Activated naive CD4-positive, alpha-beta T cell treated with anti-CD3 and anti-CD28 coated beads, Interleukin-2, amount 50 U/mL, for 72 hours (primary cell): ENCODE data around the gene PTPN22. TPM values are rescaled to one million over a fixed set of nuclear protein-coding genes. Genes with fewer than 3 reads are reported as not detected.

Experiments used
- ATAC-seq, 2 donors: fragments of 150-1000 bp; cut with Tn5 transposase; 2 replicates each; pipeline ENCODE4 v1.10.0; 2021; ENCODE audit warnings: mild to moderate bottlenecking in 2 of 2, moderate library complexity in 2 of 2
- DNase-seq, 2 donors: peaks; one replicate each; pipeline ENCODE4 v3.0.0; 2021 to 2022; ENCODE audit warnings: low spot score in 2 of 2
- H3K27ac Mint-ChIP-seq, 2 donors: one replicate each; pipeline ENCODE4 v1.8.0; 2022; ENCODE audit warnings: mild to moderate bottlenecking in 2 of 2, mixed read lengths in 2 of 2
- H3K36me3 Mint-ChIP-seq, 2 donors: one replicate each; pipeline ENCODE4 v1.8.0; 2022; ENCODE audit warnings: mixed read lengths in 2 of 2
- H3K9me3 Mint-ChIP-seq, 2 donors: one replicate each; pipeline ENCODE4 v1.8.0; 2022; ENCODE audit warnings: mixed read lengths in 2 of 2
- total RNA-seq, 2 donors: library from RNA; stranded (reverse); gene quantifications; one replicate each; pipeline ENCODE4 v1.2.3, GENCODE V29; 2022

Gene PTPN22
- total RNA-seq, 2 donors from 2014 or later = 54.4 to 55.3 TPM

DNA sequence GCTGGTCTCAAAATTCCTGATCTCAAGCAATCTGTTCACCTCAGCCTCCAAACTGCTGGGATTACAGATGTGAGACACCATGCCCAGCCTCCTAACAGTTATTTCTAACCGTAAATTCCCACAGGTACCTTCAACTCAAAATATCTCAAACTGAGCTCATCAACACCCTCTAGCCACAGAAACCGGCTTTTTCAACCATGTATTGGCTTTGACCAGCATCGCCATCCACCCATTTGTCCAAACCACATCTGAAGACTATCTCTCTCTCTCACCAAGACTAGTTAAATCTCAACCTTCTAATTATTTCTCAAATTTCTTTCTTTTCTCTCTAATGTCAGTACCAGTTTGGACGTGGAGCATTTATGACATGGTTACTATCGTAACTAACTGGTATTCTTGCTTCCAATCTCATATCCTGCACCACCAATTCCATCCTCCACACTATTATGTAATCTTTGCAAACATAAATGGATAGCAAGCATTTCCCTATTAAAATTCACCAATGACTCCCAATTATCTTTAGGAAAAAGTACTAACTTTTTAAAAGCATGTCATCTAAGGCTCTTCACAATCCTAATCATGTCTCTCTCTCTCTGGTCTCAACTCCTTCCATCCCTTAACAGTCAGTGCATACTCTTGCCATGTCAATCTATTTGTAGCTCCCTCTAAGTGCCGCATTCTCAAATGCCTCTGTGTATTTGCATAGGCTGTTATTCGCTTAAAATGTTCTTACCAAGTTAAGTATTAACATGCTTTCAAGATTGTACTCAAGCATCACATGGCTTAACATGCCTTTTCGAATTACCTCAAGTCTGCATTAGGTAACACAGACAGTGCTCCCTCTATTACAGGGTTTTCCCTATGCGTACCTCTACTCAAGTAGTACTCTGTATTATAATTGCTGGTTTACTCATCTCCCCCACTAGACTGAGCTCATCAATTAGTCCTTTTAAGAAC is 77.4 kb downstream of the PTPN22 start:
- no peak for DNase-seq

DNA sequence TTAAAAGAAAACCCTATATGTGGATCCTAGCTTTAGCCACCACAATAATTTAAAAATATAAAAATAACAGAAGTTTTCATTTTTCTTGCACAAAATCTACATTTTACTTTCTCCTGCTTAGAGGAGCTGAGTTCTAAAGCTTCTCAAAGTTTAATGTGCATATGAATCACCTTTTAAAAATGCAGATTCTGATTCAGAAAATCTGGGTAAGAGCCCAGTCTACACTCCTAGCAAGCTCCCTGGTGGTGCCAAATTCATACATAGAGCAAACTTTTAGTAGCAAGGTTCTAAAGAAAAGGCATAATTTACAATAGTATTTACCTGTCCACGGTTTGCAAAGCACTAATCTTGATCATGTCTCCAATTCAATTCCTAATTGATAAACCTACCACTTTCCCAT is 78.5 kb downstream of the PTPN22 start:
- peaks cover 4 to 44% of the 10 kb centered on the region in 2 donors for H3K36me3 Mint-ChIP-seq
- ATAC-seq = no peak
- peaks cover 0 to 6% of the 10 kb centered on the region in 2 donors for H3K9me3 Mint-ChIP-seq
- H3K27ac Mint-ChIP-seq = no peak overlapping the region
- no peak for DNase-seq

More for the DNA sequence above, 77.4 kb downstream of the PTPN22 start:
- H3K9me3 Mint-ChIP-seq = peaks cover 0 to 6% of the 10 kb centered on the region in 2 donors
- ATAC-seq = no peak
- H3K27ac Mint-ChIP-seq = peak overlapping the region in 1 of 2 donors; percentile 31
- H3K36me3 Mint-ChIP-seq = peaks cover 4 to 32% of the 10 kb centered on the region in 2 donors

DNA sequence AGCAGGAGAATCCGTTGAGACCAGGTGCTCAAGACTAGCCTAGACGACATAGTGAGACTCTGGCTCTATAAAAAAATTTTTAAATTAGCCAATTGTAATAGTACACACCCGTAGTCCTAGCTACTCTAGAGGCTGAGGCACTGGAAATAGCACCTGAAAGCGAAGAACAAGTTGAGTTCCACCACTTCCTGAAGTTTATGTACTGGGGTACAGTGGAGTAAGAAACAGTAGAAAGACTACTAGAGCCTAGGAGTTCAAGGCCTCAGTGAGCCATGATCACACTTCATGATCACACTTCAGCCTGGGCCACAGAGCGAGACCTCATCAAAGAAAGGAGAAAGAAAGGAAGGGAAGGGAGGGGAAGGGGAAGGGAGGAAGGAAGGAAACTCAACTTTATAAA is 79.0 kb downstream of the PTPN22 start:
- Mint-ChIP-seq H3K9me3 (peaks cover 0 to 6% of the 10 kb centered on the region in 2 donors), H3K27ac (peak overlapping the region in 1 of 2 donors; percentile 18), H3K36me3 (peaks cover 4 to 42% of the 10 kb centered on the region in 2 donors)
- DNase-seq (no peak), ATAC-seq (peak; percentile 58 to 68)

DNA sequence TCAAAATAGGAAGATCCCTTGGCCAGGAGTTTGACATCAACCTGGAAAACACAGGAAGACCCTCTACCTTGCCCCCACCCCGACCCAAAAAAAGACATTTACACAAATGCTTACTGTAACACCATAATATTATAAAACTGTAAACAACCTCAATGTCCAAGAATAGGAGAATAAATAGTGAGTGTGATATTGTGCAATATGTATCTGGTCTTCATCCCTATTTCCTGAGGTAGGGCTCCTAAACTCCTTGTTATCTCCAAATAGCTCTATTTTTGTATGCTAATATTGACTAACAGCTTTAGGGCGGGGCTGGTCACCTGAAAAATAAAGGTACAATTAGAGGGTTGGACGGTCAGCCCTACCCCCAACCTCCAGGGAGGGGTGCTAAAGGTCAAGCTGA is 82.7 kb downstream of the PTPN22 start:
- no peak for DNase-seq
- Mint-ChIP-seq H3K36me3 (peaks cover 4 to 42% of the 10 kb centered on the region in 2 donors), H3K27ac (no peak overlapping the region), H3K9me3 (no peaks in the 10 kb centered on the region)
- no peak for ATAC-seq

- peak in 1 of 2 donors; percentile 20 for ATAC-seq
- peak overlapping the region; percentile 66 to 67 for H3K27ac Mint-ChIP-seq
Measured at GRCh38 chr1:113787663-113788062, 83.8 kb downstream of the PTPN22 start.

DNA sequence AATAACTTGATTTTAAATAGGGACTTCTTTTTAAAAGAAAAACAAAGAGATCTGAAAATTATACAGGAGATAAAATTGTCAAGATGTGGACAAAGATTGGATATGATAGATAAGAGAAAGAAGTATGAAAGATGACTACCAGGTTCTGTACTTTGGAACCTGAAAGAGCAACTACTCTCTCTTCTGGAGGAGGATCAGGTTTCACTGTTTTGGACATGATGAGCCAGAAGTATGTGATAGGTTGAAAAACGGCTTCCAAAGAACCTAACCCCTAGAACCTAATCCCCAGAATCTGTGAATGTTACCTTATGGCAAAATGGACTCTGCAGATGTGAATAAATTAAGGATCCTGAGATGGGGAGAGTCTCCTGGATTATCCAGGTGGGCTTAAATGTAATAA is 85.4 kb downstream of the PTPN22 start:
- peak overlapping the region in 1 of 2 donors; percentile 26 for H3K27ac Mint-ChIP-seq
- peaks cover 4 to 34% of the 10 kb centered on the region in 2 donors for H3K36me3 Mint-ChIP-seq

More at GRCh38 chr1:113787663-113788062, 83.8 kb downstream of the PTPN22 start:
- DNase-seq = no peak
- Mint-ChIP-seq H3K9me3 (no peaks in the 10 kb centered on the region), H3K36me3 (peaks cover 4 to 39% of the 10 kb centered on the region in 2 donors)

GRCh38 chr1:113784104-113784779 is 87.3 kb downstream of the PTPN22 start:
- DNase-seq (peak in 1 of 2 donors; percentile 27), ATAC-seq (peak; percentile 66 to 81)
- Mint-ChIP-seq H3K36me3 (peaks cover 0 to 30% of the 10 kb centered on the region in 2 donors), H3K27ac (peak overlapping the region in 1 of 2 donors; percentile 99), H3K9me3 (no peaks in the 10 kb centered on the region)

More for the DNA sequence above, 85.4 kb downstream of the PTPN22 start:
- ATAC-seq = no peak
- no peak for DNase-seq
- no peaks in the 10 kb centered on the region for H3K9me3 Mint-ChIP-seq

DNA sequence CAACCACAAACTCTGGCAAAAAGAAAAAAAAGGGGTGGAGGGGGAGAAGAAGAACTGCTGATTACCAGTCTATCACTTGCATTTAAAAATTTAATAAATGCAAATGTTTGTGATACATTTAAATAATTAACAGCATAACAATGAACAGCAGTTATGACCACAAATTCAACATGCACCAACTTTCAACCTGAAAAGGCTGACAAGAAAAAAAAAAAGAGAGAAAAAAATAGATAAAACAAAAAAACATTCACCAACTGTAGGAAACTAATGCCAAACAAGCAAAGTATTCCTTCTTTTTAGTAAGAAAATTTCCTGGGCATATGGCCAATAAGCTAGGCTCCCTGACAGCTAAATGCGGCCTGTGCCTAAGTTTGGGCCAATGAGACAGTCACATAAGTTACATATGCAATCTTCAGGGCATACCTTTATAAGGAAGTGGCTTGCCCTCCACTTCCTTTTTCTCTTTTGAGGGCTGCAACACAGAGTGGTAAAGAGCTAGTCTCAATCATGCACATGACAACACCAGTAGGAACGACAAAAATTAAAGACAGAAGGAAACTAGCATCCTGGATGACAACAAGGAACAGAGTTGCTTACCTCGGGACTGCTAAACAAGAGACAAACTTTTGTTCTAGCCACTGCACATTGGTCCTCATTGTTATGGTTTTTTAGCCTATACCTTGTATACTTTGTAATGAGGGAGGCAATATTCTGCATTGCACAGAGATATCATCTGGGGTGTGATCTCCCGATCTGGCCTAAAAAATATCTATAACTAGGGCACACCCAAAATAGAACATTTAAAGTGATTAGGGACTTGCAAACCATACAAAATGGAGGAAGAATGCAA is 88.0 kb downstream of the PTPN22 start:
- ATAC-seq (peak; percentile 76 to 90), DNase-seq (peak in 1 of 2 donors; percentile 25)
- Mint-ChIP-seq H3K27ac (peak overlapping the region in 1 of 2 donors; percentile 99), H3K36me3 (peaks cover 0 to 30% of the 10 kb centered on the region in 2 donors), H3K9me3 (peaks cover 0 to 4% of the 10 kb centered on the region in 2 donors)

- Mint-ChIP-seq H3K36me3 (peaks cover 0 to 25% of the 10 kb centered on the region in 2 donors), H3K27ac (no peak overlapping the region), H3K9me3 (peaks cover 0 to 5% of the 10 kb centered on the region in 2 donors)
- ATAC-seq (no peak), DNase-seq (no peak)
Measured at GRCh38 chr1:113782406-113782805, 89.1 kb downstream of the PTPN22 start.

DNA sequence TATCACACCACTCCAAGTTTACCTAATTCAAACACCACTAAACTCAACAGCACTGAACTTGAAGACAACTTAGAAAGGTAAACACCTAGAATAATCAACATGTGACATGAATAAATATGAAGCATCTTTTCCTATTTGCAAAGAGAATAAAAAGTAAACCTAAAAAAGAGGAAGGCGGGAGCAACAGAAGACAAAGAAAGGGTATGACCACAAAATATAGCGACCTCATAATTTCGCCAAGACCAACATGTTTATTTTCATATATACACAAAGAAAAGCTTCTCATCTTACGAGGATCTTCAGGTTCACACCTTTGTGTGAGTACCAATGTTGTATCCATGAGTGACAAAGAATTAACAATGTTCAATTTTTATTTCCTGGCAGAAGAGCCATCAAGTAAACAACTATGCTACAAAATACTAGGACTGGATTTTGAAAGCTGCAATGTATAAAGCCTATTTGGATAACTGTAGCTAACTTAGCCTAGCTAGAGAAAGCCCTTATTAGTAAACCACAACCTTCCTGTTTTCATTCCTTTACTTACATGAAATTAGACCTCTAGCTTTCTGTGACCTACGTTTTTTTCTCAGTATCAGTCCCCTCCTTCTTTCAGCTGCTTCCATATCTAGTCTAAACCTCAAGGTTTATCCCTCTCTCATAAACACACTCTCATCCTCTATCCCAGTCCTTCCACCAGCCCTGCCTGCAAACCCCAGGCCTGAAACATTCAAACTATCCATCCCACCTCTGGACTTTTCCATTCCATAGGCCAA is 91.0 kb downstream of the PTPN22 start:
- ATAC-seq = peak; percentile 7 to 11
- no peak for DNase-seq
- Mint-ChIP-seq H3K9me3 (peaks cover 0 to 5% of the 10 kb centered on the region in 2 donors), H3K36me3 (peaks cover 0 to 26% of the 10 kb centered on the region in 2 donors), H3K27ac (no peak overlapping the region)

- Mint-ChIP-seq H3K36me3 (peaks cover 0 to 26% of the 10 kb centered on the region in 2 donors), H3K9me3 (peaks cover 0 to 5% of the 10 kb centered on the region in 2 donors), H3K27ac (no peak overlapping the region)
- ATAC-seq = no peak
- no peak for DNase-seq
Measured at GRCh38 chr1:113779542-113779941, 92.0 kb downstream of the PTPN22 start.

- DNase-seq = no peak
- Mint-ChIP-seq H3K27ac (no peak overlapping the region), H3K36me3 (peaks cover 0 to 26% of the 10 kb centered on the region in 2 donors), H3K9me3 (peaks cover 0 to 5% of the 10 kb centered on the region in 2 donors)
- ATAC-seq = no peak
Measured at GRCh38 chr1:113777561-113777960, 94.0 kb downstream of the PTPN22 start.

- H3K9me3 Mint-ChIP-seq = no peaks in the 10 kb centered on the region
- no peak for DNase-seq
- no peak for ATAC-seq
- peak overlapping the region in 1 of 2 donors; percentile 68 for H3K27ac Mint-ChIP-seq
- H3K36me3 Mint-ChIP-seq = peaks cover 4 to 20% of the 10 kb centered on the region in 2 donors
Measured at GRCh38 chr1:113770031-113770430, 101.5 kb downstream of the PTPN22 start.

DNA sequence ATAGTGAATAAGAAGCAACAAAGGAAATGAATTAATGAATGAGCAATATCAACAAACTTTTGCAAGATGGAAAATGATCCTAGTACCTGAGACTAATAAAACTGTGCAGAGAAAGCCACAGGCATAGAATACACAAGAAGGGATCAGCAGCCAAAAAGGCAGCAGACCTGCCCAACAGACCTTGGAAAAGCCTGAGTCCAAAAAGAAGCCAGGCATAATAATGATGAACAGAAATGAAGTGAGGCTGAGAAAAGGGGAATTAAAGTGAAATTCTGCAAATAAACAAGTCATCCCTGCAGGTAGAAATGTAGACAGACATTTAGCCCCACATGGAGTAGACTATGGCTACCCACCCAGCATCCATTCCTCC is 101.9 kb downstream of the PTPN22 start:
- Mint-ChIP-seq H3K27ac (peak overlapping the region in 1 of 2 donors; percentile 68), H3K36me3 (peaks cover 4 to 20% of the 10 kb centered on the region in 2 donors), H3K9me3 (no peaks in the 10 kb centered on the region)
- DNase-seq = no peak
- no peak for ATAC-seq

DNA sequence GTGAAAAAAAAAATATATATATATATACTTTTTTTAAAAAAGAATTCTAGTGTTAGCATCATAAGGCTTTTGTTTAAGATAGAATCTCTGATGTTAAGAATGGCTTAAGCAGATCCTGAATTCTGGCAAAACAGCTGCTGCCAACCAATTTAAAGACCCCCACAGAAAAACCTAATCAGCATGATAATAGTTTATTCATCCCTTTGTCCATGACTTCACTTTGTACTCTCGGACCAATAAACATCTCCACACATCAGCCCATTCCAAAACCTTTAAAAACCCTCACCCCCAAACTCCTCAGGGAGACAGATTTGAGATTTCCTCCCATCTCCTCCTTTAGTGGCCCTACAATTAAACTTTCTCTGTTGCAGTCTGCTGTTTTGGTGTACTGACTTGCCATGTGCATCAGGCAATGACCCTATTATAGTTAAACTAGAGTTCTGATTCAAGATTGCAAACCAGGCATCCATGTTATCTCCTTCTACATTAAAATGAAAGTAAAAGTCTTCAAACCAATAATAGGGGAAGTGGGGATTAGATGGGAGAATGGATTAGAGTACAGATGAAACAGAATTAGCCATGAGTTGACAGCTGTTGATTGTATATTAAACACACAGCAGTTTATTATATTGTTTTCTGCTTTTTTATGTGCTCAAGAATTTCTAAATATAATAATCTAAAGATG is 102.5 kb downstream of the PTPN22 start:
- Mint-ChIP-seq H3K36me3 (peaks cover 4 to 20% of the 10 kb centered on the region in 2 donors), H3K27ac (peak overlapping the region in 1 of 2 donors; percentile 68), H3K9me3 (no peaks in the 10 kb centered on the region)
- ATAC-seq = no peak
- DNase-seq = no peak
